ENCODE measurements around the gene MMP24. TPM values are rescaled to one million over a fixed set of nuclear protein-coding genes. Genes with fewer than 3 reads are reported as not detected.

MMP24 gene
- total and polyA plus RNA-seq, 2 of the 13 experiments (the other 11 are each of a cell fraction or from before 2014, with no cell fraction given): 0.29 to 0.35 TPM

- no TSS peak for BruUV-seq (replicated peaks)
Measured at GRCh38 chr20:35267092-35267491, 40.6 kb downstream of the MMP24 start.

More at GRCh38 chr20:35267092-35267491, 40.6 kb downstream of the MMP24 start:
- Histone ChIP-seq H3K9ac (ENCODE audit: insufficient read depth, low read depth, low read length) (no peak overlapping the region), H4K20me1 (ENCODE audit: insufficient read depth, low read length) (no peaks in the 10 kb centered on the region), H3K9me3 (ENCODE audit: low read length) (no peaks in the 10 kb centered on the region), H3K4me2 (ENCODE audit: low read depth, low read length) (no peak overlapping the region), H3K79me2 (ENCODE audit: insufficient read depth, low read length) (no peaks in the 10 kb centered on the region), H3K27me3 (ENCODE audit: control insufficient read depth in 1 of 2, insufficient read depth in 2 of 2, low read length in 2 of 2) (no peaks in the 10 kb centered on the region), H3K27ac (ENCODE audit: extremely low read length, insufficient read depth, low read length) (no peak overlapping the region), H2AFZ (ENCODE audit: low read length) (no peak overlapping the region), H3K4me3 (replicated peaks in 1 of 3; ENCODE audit: insufficient read depth in 1 of 3, low read depth in 2 of 3, low read length in 3 of 3) (no peak overlapping the region), H3K36me3 (replicated peaks in 1 of 2; ENCODE audit: control insufficient read depth in 1 of 2, insufficient read depth in 2 of 2, low read length in 2 of 2) (no peaks in the 10 kb centered on the region), H3K4me1 (ENCODE audit: insufficient read depth, low read length) (peaks cover 35% of the 10 kb centered on the region)
- CTCF ChIA-PET (ENCODE audit: low intra/inter-chr PET ratio, low total read pairs): interaction anchor here (3.4 kb wide), 1 partner anchor 122 kb away, joined by 27 read pairs; no protein-coding TSS in a partner anchor
- TF ChIP-seq ZSCAN9 (CRISPR knock-in tag; IDR thresholded peaks at IDR 0.05; ENCODE audit: borderline replicate concordance) (no peak), CHCHD3 (CRISPR knock-in tag; IDR thresholded peaks at IDR 0.05) (no peak), NONO (IDR thresholded peaks at IDR 0.05) (no peak), NONO (CRISPR knock-in tag; conservative IDR thresholded peaks at IDR 0.05) (no peak), EHMT2 (IDR thresholded peaks at IDR 0.05; ENCODE audit: borderline replicate concordance, low read depth, low read length) (no peak), ZNF660 (CRISPR knock-in tag; IDR thresholded peaks at IDR 0.05; ENCODE audit: borderline replicate concordance, low read depth) (no peak), ZNF775 (CRISPR knock-in tag; IDR thresholded peaks at IDR 0.05; ENCODE audit: borderline replicate concordance) (no peak), RORA (CRISPR knock-in tag; IDR thresholded peaks at IDR 0.05) (no peak), SOX6 (IDR thresholded peaks at IDR 0.05) (no peak), SOX6 (CRISPR knock-in tag; IDR thresholded peaks at IDR 0.05) (no peak), MTF1 (CRISPR knock-in tag; IDR thresholded peaks at IDR 0.05) (no peak), SMAD9 (CRISPR knock-in tag; IDR thresholded peaks at IDR 0.05) (no peak), HNF4G (IDR thresholded peaks at IDR 0.05; ENCODE audit: borderline replicate concordance, low read depth, low read length) (no peak), HNF4G (CRISPR knock-in tag; IDR thresholded peaks at IDR 0.05; ENCODE audit: borderline replicate concordance, low read depth) (no peak), TRIM24 (CRISPR knock-in tag; IDR thresholded peaks at IDR 0.05) (no peak), SRF (IDR thresholded peaks at IDR 0.05; ENCODE audit: low read depth, low read length) (no peak), AGO2 (optimal IDR thresholded peaks at IDR 0.05; ENCODE audit: low read depth, low read length) (no peak), ARID5B (CRISPR knock-in tag; IDR thresholded peaks at IDR 0.05) (no peak), ZNF83 (CRISPR knock-in tag; IDR thresholded peaks at IDR 0.05; ENCODE audit: borderline replicate concordance) (no peak), RFX5 (IDR thresholded peaks at IDR 0.05; ENCODE audit: low read depth, low read length) (no peak)
- in situ Hi-C loops (cut with HindIII; ENCODE audit: extremely low pct_ligation_motif_present, low pct_unique_long_range_greater_than_20kb) (loop anchor here (5.0 to 10.0 kb wide), 2 partner anchors 120 to 392 kb away; partner anchors contain the start of genes ACSS2, EDEM2 and GGT7), intact Hi-C loops (cut with micrococcal nuclease; ENCODE audit: unreplicated experiment) (no loop called here)
- DNase-seq (ENCODE audit: low spot score) (no peak), ATAC-seq (no peak), FAIRE-seq (no peak)
- POLR2A ChIA-PET: no interaction called here
- WGBS (ENCODE audit: low lambda C conversion rate): 86% methylated on average over 14 of the region's 16 CpGs

All from HepG2 (cell line).